ENCODE measurements around the gene SUPT20HL1. TPM values are rescaled to one million over a fixed set of nuclear protein-coding genes. Genes with fewer than 3 reads are reported as not detected.

Gene SUPT20HL1
- total RNA-seq, 1 experiment from 2014 or later, result not detected

- POLR2A ChIA-PET (ENCODE audit: unreplicated experiment), result no interaction called here
- no peaks in the 10 kb centered on the region for H3K9me2 ChIP-seq (ENCODE audit: insufficient read depth)
- BruUV-seq (replicated peaks), result no TSS peak
- intact Hi-C loops (cut with micrococcal nuclease; ENCODE audit: unreplicated experiment), result no loop called here
- H3K79me2 ChIP-seq (ENCODE audit: low read depth), result no peaks in the 10 kb centered on the region
- H3K4me3 ChIP-seq, result no peak overlapping the region
- no peaks in the 10 kb centered on the region for H3K4me1 ChIP-seq (replicated peaks; ENCODE audit: insufficient read depth)
- no peaks in the 10 kb centered on the region for H3K9me3 ChIP-seq (ENCODE audit: insufficient read depth, low read depth)
- CTCF ChIA-PET, result interaction anchor here (0.6 kb wide), 1 partner anchor 259 kb away, joined by 3 read pairs; no protein-coding TSS in a partner anchor
- no peak overlapping the region for H3K27ac ChIP-seq
- H3K36me3 ChIP-seq (ENCODE audit: low read depth), result no peaks in the 10 kb centered on the region
- H3F3A ChIP-seq (ENCODE audit: insufficient read depth, low read depth), result no peaks in the 10 kb centered on the region
- H4K20me1 ChIP-seq (ENCODE audit: insufficient read depth), result no peaks in the 10 kb centered on the region
- H3K4me2 ChIP-seq, result no peak overlapping the region
- TF ChIP-seq EZH2 (IDR thresholded peaks at IDR 0.05; ENCODE audit: low read depth) (no peak), CTCF (conservative IDR thresholded peaks at IDR 0.05) (no peak)
- no peak for DNase-seq
- H3K27me3 ChIP-seq (ENCODE audit: insufficient read depth, low read depth), result no peaks in the 10 kb centered on the region
- no peak overlapping the region for H2AFZ ChIP-seq
Observed at GRCh38 chrX:24375600-24376131, 15.2 kb downstream of the SUPT20HL1 start.

- Histone ChIP-seq H3K79me2 (ENCODE audit: low read depth) (no peaks in the 10 kb centered on the region), H3K9me3 (ENCODE audit: insufficient read depth, low read depth) (no peaks in the 10 kb centered on the region), H3K27me3 (ENCODE audit: insufficient read depth, low read depth) (no peaks in the 10 kb centered on the region), H4K20me1 (ENCODE audit: insufficient read depth) (no peaks in the 10 kb centered on the region), H3F3A (ENCODE audit: insufficient read depth, low read depth) (no peaks in the 10 kb centered on the region), H3K4me2 (no peak overlapping the region), H3K36me3 (ENCODE audit: low read depth) (no peaks in the 10 kb centered on the region), H3K4me1 (replicated peaks; ENCODE audit: insufficient read depth) (no peaks in the 10 kb centered on the region), H3K4me3 (no peak overlapping the region), H3K9me2 (ENCODE audit: insufficient read depth) (no peaks in the 10 kb centered on the region), H2AFZ (no peak overlapping the region), H3K27ac (no peak overlapping the region)
- no peak for DNase-seq
- ChIA-PET POLR2A (ENCODE audit: unreplicated experiment) (no interaction called here), CTCF (no interaction called here)
- no peak for TF ChIP-seq EZH2 (IDR thresholded peaks at IDR 0.05; ENCODE audit: low read depth)
- no peak for TF ChIP-seq CTCF (conservative IDR thresholded peaks at IDR 0.05)
- intact Hi-C loops (cut with micrococcal nuclease; ENCODE audit: unreplicated experiment), result no loop called here
- BruUV-seq (replicated peaks), result no TSS peak
Observed at GRCh38 chrX:24376403-24376802, 16.0 kb downstream of the SUPT20HL1 start.

- H3K4me1 ChIP-seq (replicated peaks; ENCODE audit: insufficient read depth), result no peaks in the 10 kb centered on the region
- H4K20me1 ChIP-seq (ENCODE audit: insufficient read depth), result no peaks in the 10 kb centered on the region
- no TSS peak for BruUV-seq (replicated peaks)
- H3K27ac ChIP-seq, result no peak overlapping the region
- H3K4me2 ChIP-seq, result no peak overlapping the region
- H3K79me2 ChIP-seq (ENCODE audit: low read depth), result no peaks in the 10 kb centered on the region
- no peaks in the 10 kb centered on the region for H3K27me3 ChIP-seq (ENCODE audit: insufficient read depth, low read depth)
- intact Hi-C loops (cut with micrococcal nuclease; ENCODE audit: unreplicated experiment), result no loop called here
- no peaks in the 10 kb centered on the region for H3K9me3 ChIP-seq (ENCODE audit: insufficient read depth, low read depth)
- H3K9me2 ChIP-seq (ENCODE audit: insufficient read depth), result no peaks in the 10 kb centered on the region
- CTCF ChIA-PET, result no interaction called here
- no peaks in the 10 kb centered on the region for H3F3A ChIP-seq (ENCODE audit: insufficient read depth, low read depth)
- no peak overlapping the region for H2AFZ ChIP-seq
- DNase-seq, result no peak
- H3K36me3 ChIP-seq (ENCODE audit: low read depth), result no peaks in the 10 kb centered on the region
- no peak overlapping the region for H3K4me3 ChIP-seq
- TF ChIP-seq EZH2 (IDR thresholded peaks at IDR 0.05; ENCODE audit: low read depth) (no peak), CTCF (conservative IDR thresholded peaks at IDR 0.05) (no peak)
- POLR2A ChIA-PET (ENCODE audit: unreplicated experiment), result no interaction called here
Observed at GRCh38 chrX:24377195-24377594, 16.8 kb downstream of the SUPT20HL1 start.

Data from PC-9 (cell line).